Pons (tissue), 1 donor: ENCODE data around the gene ITGA6.

Source experiments
- DNase-seq: peaks from one replicate; pipeline ENCODE4 v3.0.0-alpha.2; 2016; ENCODE audit warnings: low spot score

ITGA6 gene

GRCh38 chr2:172440795-172441194, 13.4 kb downstream of the ITGA6 start:
- no peak for DNase-seq

DNA sequence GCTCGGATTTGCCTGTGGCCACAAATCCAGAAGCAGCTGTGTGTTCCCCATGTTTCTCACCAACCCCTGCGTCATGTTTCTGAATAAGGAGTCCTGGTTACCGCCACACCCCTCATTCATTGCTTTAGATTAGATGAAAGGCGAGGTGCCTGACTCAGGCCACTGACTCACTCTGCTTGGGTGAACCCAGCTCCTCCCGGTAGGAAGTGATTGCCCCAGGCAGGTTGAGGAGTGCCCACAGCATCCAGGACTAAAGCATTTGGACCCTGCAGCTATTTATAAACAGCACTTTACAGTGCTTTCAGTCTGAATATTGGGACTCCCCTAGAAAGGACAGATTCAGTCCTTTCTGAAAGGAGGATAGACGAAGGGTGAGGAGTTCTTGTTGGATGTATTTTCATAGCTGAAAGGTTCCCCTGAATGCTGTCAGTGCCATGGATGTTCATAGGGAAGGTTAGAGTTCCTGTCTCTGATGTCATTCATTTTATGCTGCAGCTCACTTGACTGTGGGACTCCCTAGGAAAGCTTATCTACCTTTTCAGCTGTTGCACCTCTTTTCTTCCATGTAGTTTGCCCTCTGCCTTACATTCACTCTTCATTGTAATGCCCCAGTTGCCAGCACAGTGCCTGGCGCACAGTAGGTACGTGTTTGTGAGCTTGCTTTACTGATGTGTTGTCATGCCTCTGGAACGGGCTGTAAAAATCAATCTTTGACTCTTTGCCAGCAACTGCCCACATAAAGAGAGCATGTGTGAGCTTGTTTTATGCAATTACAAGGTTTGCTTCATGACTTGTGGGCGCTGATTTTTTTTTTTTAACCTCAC, 14.9 kb downstream of the ITGA6 start:
- DNase-seq, result no peak

DNA sequence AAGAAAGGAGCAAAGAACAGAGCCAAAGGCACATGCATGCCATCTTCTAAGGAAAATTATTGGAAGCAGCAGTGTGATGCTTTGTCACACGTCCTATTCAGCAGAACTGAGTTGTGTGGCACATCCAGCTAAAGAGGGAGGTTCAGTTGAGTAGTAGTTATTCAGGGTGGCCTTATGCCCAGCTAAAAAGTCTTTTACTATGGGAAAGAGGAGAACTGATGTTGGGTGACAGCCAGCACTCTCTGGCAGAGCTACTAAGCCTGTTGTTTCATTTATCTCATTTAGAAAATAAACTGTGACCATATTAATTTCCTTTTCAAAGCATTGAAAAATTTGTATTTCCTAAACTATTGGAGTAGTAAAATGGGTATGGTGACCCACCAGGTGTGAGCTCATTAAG, 18.5 kb downstream of the ITGA6 start:
- DNase-seq, result peak; percentile 42

- no peak for DNase-seq
Measured at GRCh38 chr2:172446474-172447063, 19.2 kb downstream of the ITGA6 start.

DNA sequence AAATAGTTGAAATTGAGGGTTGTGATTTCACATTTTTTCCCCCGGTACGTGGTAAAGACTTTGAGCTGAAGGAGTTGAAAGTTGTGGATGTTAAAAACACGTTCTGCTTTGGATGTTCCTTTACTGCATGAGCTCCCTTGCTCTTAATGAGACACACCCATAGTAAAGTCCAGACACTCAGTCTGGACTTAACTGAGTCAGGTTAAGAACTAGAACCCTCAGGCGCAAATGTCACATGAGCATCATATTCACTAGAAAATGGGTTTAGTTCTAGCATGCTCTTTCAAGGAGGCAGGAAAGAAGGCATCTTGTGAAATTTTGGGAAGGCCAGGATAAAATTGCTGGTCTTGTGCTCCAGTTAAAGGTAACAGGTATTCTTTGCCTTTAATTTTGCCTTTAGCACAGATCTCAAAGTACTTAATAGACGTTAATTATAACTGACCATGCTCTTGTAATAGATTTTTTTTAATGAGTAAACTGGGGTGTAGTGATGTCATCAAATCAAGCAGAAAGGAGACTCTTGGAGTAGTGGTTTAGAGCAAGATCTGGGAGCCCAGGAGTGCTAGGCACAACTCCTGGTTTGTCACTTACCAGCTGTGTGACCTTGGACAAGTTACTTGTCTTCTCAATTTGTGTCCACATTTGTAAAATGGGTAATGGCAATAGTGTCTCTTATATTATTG, 20.6 kb downstream of the ITGA6 start:
- DNase-seq, result no peak

- no peak for DNase-seq
Measured at GRCh38 chr2:172448544-172449267, 21.3 kb downstream of the ITGA6 start.

- DNase-seq, result no peak
Measured at GRCh38 chr2:172449911-172450550, 22.6 kb downstream of the ITGA6 start.

- no peak for DNase-seq
Measured at GRCh38 chr2:172451923-172452322, 24.5 kb downstream of the ITGA6 start.

GRCh38 chr2:172452845-172453244, 25.5 kb downstream of the ITGA6 start:
- DNase-seq, result no peak

DNA sequence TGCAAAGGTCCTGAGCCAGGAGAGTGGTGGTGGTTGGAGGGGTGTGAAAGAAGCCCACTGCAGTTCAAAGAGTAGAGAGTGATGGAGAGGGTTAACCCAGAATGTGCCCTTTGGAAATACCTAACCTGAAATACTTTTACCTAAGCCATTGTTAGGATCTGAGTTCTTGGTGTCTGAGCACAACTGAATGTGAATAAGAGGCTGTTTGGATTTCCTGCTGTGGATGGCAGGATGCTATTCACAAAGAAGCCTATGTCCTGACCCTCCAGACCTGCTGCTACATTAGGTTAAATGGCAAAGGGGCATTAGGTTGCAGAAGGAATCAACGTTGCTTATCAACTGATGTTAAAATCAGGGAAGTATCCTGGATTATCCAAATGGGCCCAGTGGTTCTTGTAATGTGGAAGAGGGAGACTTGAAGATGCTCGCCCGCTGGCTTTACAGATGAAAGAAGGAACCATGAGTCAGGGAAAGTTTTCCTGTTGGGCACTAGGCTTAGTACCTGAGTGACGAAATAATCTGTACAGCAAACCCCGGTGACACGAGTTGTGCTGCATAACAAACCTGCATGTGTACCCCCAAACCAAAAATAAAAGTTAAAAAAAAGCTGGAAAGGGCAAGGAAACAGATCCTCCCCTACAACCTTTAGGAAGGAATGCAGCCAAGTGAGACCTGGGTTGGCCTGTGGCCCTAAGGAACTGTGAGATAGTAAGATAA, 27.2 kb downstream of the ITGA6 start:
- no peak for DNase-seq

GRCh38 chr2:172455121-172455515, 27.7 kb downstream of the ITGA6 start:
- no peak for DNase-seq

- no peak for DNase-seq
Measured at GRCh38 chr2:172456002-172456401, 28.6 kb downstream of the ITGA6 start.

DNA sequence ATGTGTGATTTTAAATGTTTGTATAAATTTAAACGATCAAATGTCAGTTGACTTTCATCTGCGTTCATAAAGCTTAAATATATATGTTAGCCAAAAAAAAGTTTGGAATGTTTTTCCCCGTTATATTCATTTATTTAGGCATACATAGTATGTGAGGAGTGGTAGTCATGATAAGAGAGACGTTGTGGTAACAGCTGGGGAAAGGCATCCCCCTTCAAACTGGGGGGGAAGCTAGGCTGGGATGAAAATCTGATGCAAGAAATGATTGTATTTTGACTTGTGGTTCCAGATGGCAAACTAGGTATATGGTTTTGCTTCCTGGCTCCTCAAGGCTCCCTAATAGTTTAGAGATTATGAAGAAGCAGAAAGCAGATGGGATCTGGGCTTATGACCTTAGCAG, 30.1 kb downstream of the ITGA6 start:
- DNase-seq, result no peak

- no peak for DNase-seq
Measured at GRCh38 chr2:172458561-172459124, 31.3 kb downstream of the ITGA6 start.

GRCh38 chr2:172460780-172461201, 33.4 kb downstream of the ITGA6 start:
- no peak for DNase-seq

GRCh38 chr2:172461591-172462372, 34.4 kb downstream of the ITGA6 start:
- peak; percentile 46 for DNase-seq

- no peak for DNase-seq
Measured at GRCh38 chr2:172462373-172462848, 35.0 kb downstream of the ITGA6 start.

DNA sequence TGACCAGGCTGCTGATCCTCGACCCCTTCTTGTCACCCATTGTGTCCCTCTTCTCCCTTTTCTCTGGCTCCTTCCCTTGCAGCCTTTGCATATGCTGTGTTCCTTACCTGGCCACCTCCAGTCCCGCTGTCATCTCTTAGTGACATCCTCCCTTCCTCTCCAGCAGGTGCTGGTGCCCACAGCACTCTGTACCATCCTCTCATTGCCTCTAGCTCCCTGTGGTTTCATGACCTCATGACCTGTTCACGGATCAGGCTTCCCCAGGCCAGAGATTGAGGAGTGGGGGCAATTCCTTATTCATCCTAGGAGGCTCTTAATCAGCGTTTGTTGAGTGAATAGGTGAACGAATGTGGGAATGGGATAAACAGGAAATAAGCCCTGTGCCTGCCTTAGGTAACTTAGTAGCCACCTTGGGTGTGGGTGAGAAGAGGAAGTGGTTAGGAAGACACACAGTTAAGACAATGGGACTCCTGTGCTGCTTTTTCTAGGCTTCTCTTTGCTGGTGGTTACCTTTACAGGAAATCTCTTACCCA, 35.5 kb downstream of the ITGA6 start:
- DNase-seq, result no peak

GRCh38 chr2:172464400-172465129, 37.2 kb downstream of the ITGA6 start:
- no peak for DNase-seq
